HG03439 (cell line): Measurements from ENCODE around the gene CAMK1D.
"Not testable (repeated sequence)": the region's sequence is repeated elsewhere in the genome, so short reads cannot be mapped to it uniquely, and the experiment has no call there.

Experiments used
- ATAC-seq: cut with Tn5 transposase; IDR thresholded peaks from one replicate; pipeline ENCODE4 v1.9.1; 2021; ENCODE audit warnings: mild to moderate bottlenecking, moderate library complexity; ENCODE audit not compliant: unreplicated experiment

CAMK1D gene

DNA sequence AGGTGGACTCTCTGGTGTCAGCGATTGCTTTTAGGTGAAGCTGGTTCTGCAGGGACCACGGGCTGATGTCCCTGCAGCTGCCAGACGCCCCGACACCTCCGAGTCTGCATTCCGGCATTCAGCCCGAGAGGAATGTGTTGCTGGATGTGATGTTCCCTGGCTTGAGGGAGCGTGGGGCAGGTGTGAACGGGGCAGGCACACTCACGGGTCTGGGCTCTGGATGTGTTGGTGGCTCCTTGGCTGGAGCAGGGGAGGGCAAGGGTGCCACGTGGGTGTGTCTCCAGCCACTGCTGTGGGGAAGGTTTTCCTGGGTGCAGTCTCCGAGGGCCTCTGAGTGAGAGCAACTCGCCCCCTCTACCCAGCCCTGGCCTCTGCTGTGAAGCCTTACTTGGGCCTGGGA is 140.5 kb downstream of the CAMK1D start:
- no peak for ATAC-seq

DNA sequence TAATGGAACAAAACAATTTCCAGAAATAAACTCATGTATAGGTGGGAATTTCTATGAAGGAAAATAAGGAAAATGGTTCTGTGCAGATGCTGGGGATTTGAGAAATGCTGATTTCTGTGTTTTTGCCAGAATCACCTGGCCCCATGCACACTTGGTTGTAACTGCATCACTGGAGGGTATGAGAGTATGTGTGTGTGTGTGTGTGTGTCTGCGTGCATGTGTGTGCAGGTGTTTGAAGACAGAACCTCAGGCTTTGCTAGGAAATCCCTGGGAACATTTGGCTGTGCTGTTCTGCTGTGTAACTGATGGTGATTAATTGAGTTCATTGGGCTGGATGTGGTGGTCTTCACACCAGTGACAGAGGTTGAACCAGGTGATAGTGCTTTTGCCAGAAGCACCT is 141.6 kb downstream of the CAMK1D start:
- no peak for ATAC-seq

DNA sequence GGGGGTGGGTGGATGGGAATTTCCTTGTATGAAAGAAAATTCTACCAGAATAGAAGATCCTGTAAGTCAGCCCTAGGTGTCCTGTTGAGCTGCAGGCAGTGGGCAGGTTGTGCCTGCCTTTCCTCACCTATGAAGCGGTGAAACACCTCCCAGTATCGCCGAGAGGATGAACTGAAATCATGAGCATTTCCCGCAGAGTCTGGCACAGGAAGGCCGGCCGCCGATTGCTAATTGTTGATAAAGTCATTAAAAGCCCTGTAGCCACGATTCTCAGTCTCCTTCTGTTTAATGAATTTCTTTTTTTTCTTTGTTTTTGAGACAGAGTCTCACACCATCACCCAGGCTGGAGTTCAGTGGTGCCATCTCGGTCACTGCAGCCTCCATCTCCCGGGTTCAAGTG is 142.1 kb downstream of the CAMK1D start:
- no peak for ATAC-seq

DNA sequence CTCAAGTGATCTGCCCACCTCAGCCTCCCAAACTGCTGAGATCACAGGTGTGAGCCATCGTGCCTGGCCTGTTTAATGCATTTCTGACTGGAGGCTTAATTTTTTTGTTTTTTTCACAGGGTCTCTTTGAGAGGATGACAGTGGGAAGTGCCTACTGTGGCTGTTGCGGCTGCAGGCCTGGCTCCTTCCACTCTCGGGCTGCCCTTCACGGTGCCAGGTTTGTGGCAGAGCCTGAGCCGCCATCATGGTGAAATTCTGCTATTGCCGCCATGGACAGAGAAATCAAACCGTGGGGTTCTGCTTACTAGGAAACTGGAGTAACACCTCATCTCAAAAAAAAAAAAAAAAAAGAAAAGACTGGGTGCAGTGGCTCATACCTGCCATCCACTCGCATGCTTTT is 142.7 kb downstream of the CAMK1D start:
- ATAC-seq: no peak

DNA sequence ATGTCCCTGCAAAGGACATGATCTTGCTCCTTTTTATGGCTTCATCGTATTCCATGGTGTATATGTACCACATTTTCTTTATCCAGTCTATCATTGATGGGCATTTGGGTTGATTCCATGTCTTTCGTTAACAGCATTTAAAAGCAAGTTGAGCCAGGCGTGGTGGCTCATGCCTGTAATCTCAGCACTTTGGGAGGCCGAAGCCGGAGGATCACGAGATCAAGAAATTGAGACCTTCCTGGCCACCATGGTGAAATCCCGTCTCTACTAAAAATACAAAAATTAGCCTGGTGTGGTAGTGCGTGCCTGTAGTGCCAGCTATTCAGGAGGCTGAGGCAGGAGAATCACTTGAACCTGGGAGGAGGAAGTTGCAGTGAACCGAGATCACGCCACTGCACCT is 147.7 kb downstream of the CAMK1D start:
- ATAC-seq: not testable (repeated sequence)

DNA sequence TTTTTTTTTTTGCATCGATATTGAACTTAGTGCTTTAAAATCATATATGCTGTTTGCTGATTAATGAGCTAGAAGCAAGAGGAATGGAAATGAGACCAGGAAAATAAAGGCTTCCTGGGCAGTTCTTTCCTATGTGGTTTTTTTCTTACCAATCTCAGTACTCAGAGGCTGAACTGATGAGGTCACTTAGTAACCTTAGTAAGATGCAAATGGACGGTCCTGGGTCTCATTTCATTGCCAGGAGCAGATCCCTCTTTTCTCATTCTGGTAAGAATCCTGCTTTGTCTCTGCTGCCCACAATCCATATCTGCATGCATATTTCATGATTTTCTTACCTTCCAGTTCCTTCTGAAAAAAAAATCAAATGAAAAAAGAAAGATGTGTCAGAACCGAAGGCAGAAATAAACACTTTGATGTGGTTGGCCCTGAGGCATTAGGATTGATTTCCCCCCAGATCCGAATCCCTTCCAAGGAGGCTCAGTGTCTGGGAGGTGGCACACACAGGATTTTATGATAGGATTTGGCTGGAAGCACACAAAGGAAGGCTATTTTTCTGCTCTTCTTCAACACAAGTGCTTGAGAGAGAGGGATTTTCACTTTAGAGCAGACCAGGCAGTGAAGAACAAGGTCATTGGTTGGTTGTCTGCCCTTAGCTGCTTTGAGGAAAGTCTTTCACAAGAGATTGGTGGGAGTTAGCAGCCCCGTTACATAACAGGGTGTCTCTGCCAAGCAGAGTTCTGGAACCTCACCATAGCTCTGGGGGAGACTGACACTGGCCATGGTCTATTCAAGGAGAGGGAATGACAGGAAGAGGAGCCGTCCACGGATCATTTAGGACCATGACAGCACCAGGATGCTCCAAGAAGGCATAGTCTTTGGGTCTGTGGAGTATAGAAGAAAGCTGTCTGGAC is 150.0 kb downstream of the CAMK1D start:
- ATAC-seq: no peak

DNA sequence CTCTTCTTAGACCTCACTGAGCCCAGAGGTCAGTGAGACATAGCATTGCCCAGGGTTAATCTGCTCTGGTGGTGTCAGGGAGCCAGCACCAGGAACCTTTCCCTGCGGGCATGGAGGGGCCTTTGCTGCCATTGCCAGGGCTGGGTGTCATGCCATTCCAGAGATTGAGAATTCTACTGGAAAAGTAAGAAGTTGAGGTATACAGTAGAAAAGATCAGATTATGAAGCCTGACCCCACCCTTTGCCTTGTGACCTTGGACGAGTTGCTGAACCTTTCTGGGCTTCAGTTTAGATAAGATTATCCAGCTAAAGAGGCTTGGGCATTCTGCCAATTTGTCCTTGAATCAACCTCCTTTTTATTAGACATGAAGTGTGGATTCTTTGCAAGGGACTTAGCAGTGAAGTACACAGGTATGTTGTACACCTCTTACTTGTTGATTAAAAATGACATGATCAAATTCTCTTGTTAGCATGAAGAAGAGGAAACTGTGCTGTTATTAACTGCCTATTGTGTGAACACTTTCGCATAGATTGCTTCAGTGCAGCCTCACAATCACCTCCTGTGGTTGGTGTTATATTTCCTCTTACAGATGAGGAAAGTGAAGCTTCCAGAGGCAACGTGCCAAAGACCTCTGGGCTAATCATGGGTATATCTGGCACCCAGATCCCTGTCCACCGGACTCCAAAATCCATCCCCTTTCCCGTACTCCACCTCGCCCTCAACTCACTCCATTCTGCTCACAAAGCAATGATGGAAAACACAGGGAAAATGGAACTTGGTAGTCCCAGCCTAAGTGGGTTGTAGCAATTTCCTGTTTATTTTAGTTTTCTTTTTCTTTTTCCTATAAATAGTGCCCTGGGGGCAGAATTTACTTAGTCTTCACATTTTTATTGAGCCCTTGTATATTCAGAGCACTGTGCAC is 151.3 kb downstream of the CAMK1D start:
- ATAC-seq: no peak

DNA sequence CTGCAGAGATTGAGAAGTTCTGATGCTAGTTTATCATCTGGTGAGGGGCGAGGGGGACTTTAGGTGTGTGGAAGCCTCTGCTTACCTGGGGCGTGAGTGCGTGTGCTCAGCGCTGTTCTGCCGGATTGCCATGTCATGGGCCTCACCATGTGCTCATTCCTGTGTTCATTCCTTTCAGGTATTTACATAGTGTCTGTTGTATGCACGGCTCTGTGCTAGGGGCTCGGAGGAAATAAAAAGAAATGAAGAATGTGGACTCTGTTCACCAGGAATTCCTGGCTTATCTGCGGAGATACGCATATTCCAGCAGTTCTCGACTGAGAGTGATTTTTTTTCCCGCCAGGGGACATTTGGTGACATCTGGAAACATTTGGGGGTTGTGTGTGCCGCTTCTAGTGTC is 152.0 kb downstream of the CAMK1D start:
- ATAC-seq: no peak

DNA sequence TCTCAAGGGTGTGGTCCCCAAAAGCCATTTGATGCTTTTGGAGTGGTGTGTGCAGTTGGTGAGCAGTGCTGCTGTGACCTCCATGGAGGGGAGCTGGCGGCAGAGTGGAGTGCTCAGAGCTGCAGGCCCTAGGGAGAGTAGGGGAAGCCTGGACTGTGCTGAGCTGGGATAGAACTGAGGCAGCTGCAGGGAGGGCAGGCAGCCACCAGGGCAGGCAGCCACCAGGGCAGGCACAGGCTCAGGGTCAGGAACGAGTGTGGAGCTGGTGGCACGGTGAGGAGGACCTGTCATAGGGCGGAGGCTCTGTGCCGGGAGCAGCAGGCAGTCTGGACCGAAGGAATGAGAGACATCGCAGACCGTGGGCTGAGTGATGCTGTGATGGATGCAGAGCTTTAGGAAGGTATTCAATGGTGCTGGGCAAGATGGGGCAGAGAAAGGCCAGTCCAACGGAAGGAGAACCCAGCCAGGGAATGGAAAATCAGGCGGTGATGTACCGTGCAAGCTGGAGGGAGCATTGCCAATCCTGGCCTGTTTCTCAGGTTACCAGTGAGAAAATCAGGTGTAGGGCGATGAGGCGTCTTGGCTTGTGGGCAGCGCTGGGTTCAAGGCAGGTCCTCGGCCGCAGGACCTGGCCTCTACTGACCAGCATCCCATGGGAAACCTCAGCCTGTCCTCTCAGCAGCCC is 152.6 kb downstream of the CAMK1D start:
- no peak for ATAC-seq

DNA sequence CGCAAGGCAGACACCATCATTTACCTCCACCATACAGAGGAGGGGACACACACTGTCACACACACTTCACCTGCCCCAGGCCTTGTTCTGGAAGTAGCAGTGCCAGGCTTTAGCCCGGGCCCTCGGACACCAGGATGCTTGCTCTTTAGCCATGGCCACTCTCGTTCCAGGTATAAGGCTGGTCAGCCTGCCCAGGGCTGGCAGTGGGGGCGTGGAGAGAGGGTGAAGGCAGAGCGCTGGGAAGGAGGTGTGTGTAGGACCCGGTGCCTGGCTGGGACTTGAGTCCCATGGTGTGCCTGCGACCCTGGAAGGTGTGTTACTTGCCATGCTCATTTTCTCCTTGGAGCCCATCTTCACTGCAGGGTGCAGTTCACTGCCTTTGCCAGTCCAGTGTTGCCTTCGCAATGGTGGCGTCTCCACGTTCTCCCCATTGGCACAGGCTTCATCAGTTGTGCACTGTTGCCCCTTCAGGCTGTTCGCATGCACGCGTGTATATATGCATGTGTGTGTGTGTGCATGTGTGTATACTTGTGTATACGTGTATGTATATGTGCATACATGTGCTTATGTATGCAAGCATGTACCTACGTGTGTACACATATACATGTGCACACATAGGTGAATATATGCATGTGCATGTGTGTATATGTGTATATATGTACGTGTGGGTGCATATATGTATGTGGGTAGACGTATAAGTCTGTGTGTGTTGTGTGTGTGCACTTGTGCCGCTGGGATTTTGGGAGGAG is 153.4 kb downstream of the CAMK1D start:
- no peak for ATAC-seq

DNA sequence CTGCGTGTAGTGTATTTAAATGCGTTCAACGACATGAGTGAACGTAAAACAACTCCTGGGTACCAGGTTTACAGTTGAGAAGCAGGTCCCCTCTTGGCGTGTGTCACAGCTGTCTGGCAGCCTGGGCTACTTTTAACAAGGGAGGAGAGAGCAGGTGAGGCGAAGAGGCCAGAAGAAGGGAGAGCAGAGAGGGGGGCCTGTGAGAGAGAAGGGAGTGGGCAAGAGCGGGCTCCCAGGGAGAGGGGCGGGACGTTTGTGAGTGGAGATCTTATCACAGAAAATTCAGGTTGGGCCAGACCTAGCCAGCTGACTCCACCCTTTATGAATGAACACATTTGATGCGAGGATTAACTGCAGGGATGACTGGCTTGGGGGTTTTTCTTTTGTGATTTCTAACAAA is 154.0 kb downstream of the CAMK1D start:
- no peak for ATAC-seq

DNA sequence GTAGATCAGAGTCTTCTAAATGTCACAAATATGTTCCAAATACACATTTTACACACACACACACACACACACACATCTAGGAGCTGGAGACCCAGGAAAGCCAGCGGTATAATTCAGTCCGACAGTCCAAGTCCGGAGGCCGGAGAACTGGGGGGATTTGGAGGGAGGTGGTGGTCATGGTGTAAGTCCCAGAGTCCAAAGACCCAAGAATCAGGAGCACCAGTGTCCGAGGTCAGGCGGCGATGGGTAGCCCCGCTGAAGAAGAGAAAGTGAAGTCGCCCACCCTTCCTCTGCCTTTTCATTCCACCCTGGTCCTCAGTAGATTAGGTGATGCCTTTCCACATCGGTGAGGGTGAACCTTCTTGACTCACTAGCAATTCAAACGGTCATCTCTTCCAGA is 154.8 kb downstream of the CAMK1D start:
- no peak for ATAC-seq

DNA sequence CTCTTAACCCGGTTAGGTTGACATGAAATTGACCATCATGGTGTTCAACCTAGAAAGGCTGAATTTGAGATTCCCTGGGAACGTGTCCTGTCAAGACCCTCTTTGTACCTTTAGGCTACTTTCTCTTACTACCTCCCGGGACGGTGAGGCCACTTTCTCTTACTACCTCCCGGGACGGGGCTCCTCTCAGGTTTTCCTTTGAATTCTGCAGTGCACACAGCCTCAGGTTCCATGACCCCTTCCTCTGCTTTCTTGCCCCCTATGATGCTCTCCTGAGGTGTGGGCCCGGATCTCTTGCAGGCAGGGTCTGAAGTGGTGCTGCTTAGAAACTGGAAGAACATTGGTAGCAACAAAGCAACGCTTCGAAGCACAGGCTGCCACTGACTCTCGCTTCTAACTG is 155.3 kb downstream of the CAMK1D start:
- no peak for ATAC-seq

DNA sequence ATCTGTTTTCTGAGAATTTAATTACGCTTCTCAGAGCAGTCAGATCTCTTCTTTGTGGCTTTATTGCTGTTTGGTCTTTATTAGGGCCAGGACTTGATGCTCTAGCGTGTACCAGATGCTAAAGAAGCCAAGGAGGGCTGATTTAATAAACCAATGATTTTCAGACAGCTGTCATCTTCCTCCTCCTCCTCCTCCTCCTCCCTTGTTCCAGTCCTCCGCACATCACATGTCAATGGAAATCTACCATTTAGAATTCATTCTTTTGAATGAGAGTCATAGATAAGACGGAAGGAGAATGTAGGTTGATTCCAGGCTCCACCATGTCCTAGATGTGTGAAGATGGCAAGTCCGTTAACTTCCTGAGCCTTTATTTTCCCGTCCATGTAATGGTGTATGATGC is 156.3 kb downstream of the CAMK1D start:
- no peak for ATAC-seq

DNA sequence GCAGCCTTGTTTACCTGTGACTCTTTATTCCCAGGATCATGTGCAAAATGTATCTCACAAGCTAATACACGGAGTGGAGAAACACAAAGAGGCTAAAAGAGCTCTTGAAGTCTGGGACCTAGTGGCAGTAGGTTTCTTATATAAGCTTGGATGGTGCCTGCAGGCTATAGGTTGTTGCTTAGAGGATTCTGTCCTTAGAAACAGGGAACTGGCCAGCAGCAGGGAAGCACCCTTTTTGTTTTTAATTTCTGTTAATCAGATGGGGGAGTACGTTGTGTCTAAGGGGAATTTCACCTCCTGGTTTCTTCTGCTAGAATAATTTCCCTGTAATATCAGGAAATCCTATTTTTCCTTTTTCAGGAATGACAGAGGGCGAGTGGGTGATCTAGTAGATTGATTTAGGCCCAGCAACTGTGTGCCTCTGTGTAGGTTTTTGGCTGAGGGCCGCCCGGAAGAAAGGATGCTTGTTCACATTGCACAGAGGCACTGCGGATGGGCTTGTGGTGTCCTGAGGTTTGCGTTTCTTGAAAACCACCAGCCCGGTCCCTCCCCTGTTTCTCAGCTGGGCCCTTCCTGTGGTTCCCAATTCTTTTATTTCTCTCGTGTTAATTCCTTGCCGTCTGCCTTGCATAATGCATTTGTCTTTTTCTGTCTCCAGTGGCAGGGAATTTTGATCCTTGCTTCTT is 158.0 kb downstream of the CAMK1D start:
- no peak for ATAC-seq

DNA sequence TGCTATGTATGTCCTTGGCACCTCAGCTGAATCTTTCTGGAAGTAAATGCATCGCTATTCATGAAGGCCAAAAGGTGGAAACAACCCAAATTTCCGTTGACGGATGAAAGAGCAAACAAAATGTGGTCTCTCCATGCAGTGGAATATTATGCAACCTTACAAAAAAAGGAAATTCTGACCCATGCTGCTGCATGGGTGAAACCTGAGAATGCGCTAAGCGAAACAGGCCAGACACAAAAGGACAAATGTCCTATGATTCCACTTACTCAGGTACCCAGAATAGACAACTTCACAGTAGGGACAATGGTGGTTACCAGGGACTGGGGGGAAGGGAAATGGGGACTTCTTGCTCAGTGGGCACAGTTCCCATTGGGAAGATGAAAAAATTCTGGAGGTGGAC is 158.8 kb downstream of the CAMK1D start:
- no peak for ATAC-seq

DNA sequence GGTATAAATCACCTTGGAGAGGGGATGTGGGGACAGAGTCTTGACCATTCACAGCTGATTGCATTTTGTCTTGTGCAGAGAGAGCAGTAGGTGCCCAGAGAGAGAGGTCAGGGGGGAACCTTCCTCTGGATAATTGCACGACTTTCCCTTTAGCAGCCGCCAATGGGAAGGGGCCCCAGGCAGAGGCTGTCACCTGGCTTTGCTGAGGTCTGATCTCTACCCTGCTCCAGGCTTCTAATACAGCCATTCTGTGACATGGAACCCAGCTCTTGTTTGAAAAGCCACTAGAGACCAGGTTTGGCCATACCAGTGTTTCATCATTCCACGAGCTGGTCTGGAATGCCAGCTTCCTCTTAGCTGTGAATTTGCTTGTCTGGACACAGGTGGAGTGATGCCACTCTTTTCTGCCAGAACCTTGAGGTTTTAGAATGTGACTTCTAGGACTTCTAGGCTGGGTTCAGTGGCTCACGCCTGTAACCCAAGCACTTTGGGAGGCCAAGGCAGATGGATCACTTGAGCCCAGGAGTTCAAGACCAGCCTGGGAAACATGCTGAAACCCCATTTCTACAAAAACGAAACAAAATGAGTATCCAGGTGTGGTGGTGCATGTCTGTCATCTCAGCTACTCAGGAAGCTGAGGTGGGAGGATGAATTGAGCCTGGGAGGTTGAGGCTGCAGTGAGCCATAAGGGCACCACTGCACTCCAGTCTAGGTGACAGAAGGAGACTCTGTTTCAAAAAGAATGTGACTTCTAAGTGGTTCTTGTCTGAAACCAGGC is 159.9 kb downstream of the CAMK1D start:
- no peak for ATAC-seq

DNA sequence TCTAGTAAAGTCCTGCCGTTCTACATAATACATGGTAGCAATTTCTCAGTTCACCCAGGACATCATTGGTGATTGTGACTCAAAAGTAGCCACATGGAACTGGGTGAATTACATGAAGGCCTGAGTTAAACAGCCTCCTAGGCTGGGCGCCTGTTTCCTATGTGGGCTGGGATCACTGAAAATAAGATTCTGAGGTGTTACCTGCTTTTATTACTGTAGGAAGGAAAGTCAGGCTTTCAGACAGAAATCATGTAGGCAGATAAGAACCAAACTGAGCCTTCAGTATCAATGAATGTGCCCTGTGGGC is 160.4 kb downstream of the CAMK1D start:
- no peak for ATAC-seq

DNA sequence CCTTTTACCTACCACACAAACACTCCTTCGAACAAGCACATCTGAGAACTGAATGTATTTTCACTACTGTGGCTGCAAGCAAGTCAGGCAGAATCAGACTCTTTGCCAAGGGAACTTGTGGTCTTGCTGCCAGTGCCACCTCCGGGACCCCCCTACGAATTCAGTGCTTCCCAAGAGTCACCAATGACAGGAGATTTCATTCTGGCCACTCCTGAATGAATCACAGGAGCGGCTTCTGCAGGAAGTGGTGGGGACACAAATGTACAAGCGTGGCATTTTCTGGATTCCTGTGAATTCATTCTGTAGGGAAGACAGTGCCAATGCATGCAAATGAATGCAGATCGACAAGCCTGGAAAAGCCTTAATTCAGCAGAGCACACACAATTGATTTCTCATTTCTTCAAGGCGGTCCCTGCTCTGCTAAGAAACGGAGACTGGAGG is 161.2 kb downstream of the CAMK1D start:
- no peak for ATAC-seq
